GM12878 (cell line): ENCODE data around the gene REL.

ENCODE experiments used
- CHD2 ChIP-seq: IDR thresholded peaks from 2 replicates; pipeline ENCODE4 v1.6.1; 2011; ENCODE audit warnings: low read depth, low read length, improper control_type of control experiment, borderline replicate concordance
- SPI1 ChIP-seq: IDR thresholded peaks from 2 replicates; pipeline ENCODE4 v1.6.1; 2011; ENCODE audit warnings: low read depth, mild to moderate bottlenecking, low read length, moderate library complexity, borderline replicate concordance; ENCODE audit not compliant: insufficient read depth
- TF ChIP-seq, protein P1 (sequence below), 3 experiments: IDR thresholded peaks in 2 of 3; conservative IDR thresholded peaks in 1 of 3; 2 replicates each; pipeline ENCODE4 v1.5.1; 2011; ENCODE audit warnings: low read depth in 3 of 3, low read length in 3 of 3, mild to moderate bottlenecking in 3 of 3, control low read depth in 2 of 3, moderate library complexity in 2 of 3, inconsistent platforms in 1 of 3, mixed read lengths in 1 of 3; ENCODE audit not compliant: control insufficient read depth in 2 of 3, insufficient read depth in 1 of 3; ENCODE audit errors: extremely low read depth in 1 of 3

DNA sequence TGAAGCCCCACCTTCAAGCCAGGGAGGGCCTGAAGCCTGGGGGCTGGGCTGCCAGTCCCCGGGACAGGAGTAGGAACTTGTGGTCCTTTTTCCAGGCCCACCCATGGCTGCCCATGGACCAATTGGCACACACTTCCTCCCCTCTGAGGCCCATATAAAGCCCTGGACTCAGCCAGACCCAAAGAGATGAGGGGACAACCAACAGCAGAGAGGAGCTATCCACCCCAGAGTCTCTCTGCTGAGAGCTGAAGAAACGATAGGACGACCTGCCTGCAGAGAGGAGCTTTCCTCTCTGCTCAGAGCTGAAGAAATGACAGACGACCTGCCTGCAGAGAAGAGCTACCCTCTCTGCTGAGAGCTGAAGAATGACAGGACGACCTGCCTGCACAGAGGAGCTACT, 92.3 kb downstream of the REL start:
- TF ChIP-seq, protein P1, sequence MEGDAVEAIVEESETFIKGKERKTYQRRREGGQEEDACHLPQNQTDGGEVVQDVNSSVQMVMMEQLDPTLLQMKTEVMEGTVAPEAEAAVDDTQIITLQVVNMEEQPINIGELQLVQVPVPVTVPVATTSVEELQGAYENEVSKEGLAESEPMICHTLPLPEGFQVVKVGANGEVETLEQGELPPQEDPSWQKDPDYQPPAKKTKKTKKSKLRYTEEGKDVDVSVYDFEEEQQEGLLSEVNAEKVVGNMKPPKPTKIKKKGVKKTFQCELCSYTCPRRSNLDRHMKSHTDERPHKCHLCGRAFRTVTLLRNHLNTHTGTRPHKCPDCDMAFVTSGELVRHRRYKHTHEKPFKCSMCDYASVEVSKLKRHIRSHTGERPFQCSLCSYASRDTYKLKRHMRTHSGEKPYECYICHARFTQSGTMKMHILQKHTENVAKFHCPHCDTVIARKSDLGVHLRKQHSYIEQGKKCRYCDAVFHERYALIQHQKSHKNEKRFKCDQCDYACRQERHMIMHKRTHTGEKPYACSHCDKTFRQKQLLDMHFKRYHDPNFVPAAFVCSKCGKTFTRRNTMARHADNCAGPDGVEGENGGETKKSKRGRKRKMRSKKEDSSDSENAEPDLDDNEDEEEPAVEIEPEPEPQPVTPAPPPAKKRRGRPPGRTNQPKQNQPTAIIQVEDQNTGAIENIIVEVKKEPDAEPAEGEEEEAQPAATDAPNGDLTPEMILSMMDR (IDR thresholded peaks at IDR 0.05 in 2 of 3, conservative IDR thresholded peaks at IDR 0.05 in 1 of 3; ENCODE audit: control insufficient read depth in 2 of 3, extremely low read depth in 1 of 3, insufficient read depth in 1 of 3, low read depth in 3 of 3, low read length in 3 of 3) = no peak
- no peak for TF ChIP-seq CHD2
- TF ChIP-seq SPI1 = no peak
